ENCODE results near the gene CEP170B. TPM values are rescaled to one million over a fixed set of nuclear protein-coding genes. Genes with fewer than 3 reads are reported as not detected.

The CEP170B gene
- total and polyA plus RNA-seq, 8 donors: 9.6 to 483 (median 29.1) TPM

DNA sequence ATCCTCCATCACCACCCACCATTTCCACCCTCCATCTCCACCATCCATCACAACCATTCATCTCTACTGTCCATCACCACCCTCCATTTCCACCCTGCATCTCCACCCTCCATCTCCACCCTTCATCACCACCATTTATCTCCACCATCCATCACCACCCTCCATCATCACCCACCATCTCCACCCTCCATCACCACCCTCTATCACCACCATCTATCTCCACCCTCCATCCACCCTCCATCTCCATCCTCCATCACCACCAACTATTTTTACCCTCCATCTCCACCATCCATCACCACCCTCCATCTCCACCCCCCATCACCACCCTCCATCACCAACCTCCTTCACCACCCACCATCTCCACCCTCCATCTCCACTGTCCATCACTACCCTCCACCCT, 4.7 kb upstream of the CEP170B start:
- H3K4me1 ChIP-seq: peaks cover 6 to 19% (median 14%) of the 10 kb centered on the region in 4 donors
- no peaks in the 10 kb centered on the region for H3K9me3 ChIP-seq
- no peak overlapping the region for H3K4me3 ChIP-seq
- peaks cover 0 to 21% (median 7%) of the 10 kb centered on the region in 3 donors for H3K27me3 ChIP-seq
- no peak overlapping the region for H3K27ac ChIP-seq
- intact Hi-C loops (cut with DNase I; ENCODE audit: low total_unique reads): no loop called here
- no peak for DNase-seq
- H3K36me3 ChIP-seq: no peaks in the 10 kb centered on the region
- TF ChIP-seq, protein P1, sequence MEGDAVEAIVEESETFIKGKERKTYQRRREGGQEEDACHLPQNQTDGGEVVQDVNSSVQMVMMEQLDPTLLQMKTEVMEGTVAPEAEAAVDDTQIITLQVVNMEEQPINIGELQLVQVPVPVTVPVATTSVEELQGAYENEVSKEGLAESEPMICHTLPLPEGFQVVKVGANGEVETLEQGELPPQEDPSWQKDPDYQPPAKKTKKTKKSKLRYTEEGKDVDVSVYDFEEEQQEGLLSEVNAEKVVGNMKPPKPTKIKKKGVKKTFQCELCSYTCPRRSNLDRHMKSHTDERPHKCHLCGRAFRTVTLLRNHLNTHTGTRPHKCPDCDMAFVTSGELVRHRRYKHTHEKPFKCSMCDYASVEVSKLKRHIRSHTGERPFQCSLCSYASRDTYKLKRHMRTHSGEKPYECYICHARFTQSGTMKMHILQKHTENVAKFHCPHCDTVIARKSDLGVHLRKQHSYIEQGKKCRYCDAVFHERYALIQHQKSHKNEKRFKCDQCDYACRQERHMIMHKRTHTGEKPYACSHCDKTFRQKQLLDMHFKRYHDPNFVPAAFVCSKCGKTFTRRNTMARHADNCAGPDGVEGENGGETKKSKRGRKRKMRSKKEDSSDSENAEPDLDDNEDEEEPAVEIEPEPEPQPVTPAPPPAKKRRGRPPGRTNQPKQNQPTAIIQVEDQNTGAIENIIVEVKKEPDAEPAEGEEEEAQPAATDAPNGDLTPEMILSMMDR (IDR thresholded peaks at IDR 0.05): no peak
- TF ChIP-seq POLR2AphosphoS5 (IDR thresholded peaks at IDR 0.05) (no peak), EP300 (IDR thresholded peaks at IDR 0.05) (no peak), POLR2A (IDR thresholded peaks at IDR 0.05) (no peak)

DNA sequence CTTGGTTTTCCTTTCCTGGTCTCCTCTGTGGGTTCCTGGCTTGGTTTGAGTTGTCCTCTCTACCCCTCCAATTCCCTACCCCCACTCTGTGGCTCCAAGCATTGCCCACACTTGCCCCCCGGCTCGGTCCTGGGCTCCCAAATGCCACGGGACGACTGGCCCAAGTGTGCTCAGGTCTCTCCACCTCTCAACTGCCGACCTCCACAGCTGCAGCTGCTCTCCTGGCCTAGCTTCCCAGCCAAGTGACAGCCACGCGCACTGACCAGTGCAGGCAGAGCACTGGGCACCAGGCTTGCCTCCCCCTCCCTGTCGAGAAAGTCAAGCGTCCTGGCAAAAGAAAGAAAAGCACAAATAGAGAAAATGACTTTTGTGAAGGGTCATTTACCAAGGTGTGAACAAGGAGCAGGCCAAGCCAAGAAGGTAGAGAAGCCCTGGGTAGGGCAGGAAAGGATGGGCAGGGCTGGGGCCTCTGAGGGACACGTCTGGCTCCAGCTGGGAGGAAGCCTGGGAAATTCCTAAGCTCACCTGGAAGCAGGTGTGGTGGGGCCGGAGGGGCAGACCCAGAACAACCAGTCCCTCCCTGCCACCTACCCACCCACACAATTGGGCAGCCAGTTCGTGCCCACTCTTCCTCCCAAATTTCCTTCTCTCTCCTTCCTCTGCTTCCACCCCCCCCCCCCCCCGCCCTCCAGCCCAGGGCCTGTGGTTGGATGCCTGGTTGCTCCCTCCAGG, 1.8 kb upstream of the CEP170B start:
- intact Hi-C loops (cut with DNase I; ENCODE audit: low total_unique reads): no loop called here
- Histone ChIP-seq H3K36me3 (peaks cover 0 to 3% (median under 1%) of the 10 kb centered on the region in 4 donors), H3K9me3 (no peaks in the 10 kb centered on the region), H3K4me1 (peaks cover 23 to 42% (median 38%) of the 10 kb centered on the region in 4 donors), H3K27ac (peak overlapping the region in 2 of 5 donors; percentile 89 to 98), H3K4me3 (peak overlapping the region; percentile 70 to 90 (median 79)), H3K27me3 (peaks cover 0 to 34% (median 14%) of the 10 kb centered on the region in 3 donors)
- DNase-seq: no peak
- TF ChIP-seq POLR2A (IDR thresholded peaks at IDR 0.05) (no peak), POLR2AphosphoS5 (IDR thresholded peaks at IDR 0.05) (no peak), EP300 (IDR thresholded peaks at IDR 0.05) (no peak)
- TF ChIP-seq, protein P1 (IDR thresholded peaks at IDR 0.05): no peak
- WGBS, 5 donors: 56 to 63% (median 58%) methylated on average over 13 of the region's 13 CpGs

DNA sequence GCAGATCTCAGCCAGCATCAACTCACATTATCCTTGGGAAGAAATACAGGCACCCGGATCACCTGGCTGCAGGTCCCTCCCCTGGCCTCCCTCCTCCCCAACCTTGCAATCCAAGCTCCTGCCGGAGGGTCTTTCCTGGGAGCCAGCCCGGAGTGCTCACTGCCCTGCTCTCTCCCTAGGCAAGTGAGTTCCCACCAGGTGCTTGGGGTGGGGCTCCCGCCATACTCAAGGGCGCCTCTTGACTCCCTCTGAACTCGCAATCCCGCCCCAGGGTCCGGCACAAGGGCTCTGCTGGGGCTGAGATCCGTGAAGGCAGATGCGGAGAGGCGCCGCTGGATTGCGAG, 1.2 kb upstream of the CEP170B start:
- DNase-seq: no peak
- TF ChIP-seq POLR2AphosphoS5 (IDR thresholded peaks at IDR 0.05) (no peak), POLR2A (IDR thresholded peaks at IDR 0.05) (no peak), EP300 (IDR thresholded peaks at IDR 0.05) (no peak)
- TF ChIP-seq, protein P1 (IDR thresholded peaks at IDR 0.05): no peak
- Histone ChIP-seq H3K27ac (peak overlapping the region; percentile 89 to 98 (median 94)), H3K36me3 (peaks cover 0 to 9% (median 5%) of the 10 kb centered on the region in 4 donors), H3K4me1 (peaks cover 23 to 46% (median 39%) of the 10 kb centered on the region in 4 donors), H3K9me3 (no peaks in the 10 kb centered on the region), H3K4me3 (peak overlapping the region; percentile 70 to 90 (median 79)), H3K27me3 (peaks cover 0 to 34% (median 14%) of the 10 kb centered on the region in 3 donors)
- intact Hi-C loops (cut with DNase I; ENCODE audit: low total_unique reads): no loop called here
- 3 to 9% (median 5%) methylated on average over 11 to 13 of the region's 13 CpGs for WGBS, 5 donors

DNA sequence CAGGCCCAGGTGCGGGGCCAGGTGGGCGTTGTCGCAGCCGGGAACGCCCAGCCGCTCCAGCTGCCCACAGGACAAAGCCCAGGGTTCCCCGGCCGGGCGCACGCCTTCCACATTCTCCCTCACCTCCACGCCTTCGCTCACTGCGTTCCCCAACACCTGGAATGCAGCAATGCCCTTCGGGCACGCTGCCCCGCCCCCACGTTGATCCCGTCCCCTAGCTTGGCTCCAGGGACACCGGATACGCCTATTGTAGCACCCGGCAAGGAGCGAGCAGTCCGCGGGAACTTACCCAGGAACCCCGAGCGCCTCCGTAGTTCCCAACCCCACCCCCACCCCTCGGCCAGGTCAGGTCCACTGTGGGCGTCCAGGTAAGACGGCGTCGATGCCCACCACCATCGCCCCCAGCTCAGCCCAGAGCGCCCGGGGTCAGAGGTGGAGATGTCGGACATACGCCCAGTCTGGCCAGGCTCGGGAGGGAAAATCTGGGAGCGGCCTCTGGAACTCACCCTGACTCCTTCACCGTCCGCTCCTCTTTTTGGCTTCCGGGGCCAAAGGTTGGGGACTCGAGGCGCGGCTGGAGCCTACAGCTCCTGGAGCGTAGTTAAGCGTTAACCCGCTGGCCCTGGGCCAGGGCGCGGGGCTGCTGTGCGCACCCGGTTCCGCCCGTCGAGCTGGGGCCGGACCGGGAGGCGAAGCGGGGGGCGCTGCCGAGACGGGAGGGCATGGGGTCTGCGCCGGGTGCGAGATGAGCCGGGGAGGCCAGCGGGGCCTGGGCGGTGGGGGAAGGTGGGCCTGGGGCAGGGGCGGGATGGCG, 594 bp upstream of the CEP170B start:
- Histone ChIP-seq H3K36me3 (peaks cover 0 to 14% (median 11%) of the 10 kb centered on the region in 4 donors), H3K27me3 (peaks cover 0 to 34% (median 14%) of the 10 kb centered on the region in 3 donors), H3K27ac (peak overlapping the region; percentile 89 to 98 (median 94)), H3K9me3 (no peaks in the 10 kb centered on the region), H3K4me3 (peak overlapping the region; percentile 70 to 90 (median 79)), H3K4me1 (peaks cover 23 to 46% (median 39%) of the 10 kb centered on the region in 4 donors)
- WGBS, 5 donors: 1 to 5% (median 2%) methylated on average over 44 to 70 of the region's 70 CpGs
- TF ChIP-seq POLR2AphosphoS5 (IDR thresholded peaks at IDR 0.05): peak in 2 of 3 donors; percentile 42 to 61
- TF ChIP-seq, protein P1 (IDR thresholded peaks at IDR 0.05): no peak
- intact Hi-C loops (cut with DNase I; ENCODE audit: low total_unique reads): no loop called here
- peak; percentile 88 to 92 for DNase-seq
